Muscle layer of duodenum (tissue), 2 donors: ENCODE measurements around the gene CYTL1.
A peak's percentile ranks its signal among the peaks of the same experiment; 100 is the strongest.

Source experiments
- H3K27ac ChIP-seq: one replicate; pipeline ENCODE4 v1.7.0; 2013; ENCODE audit warnings: mild to moderate bottlenecking, low read length
- H3K27me3 ChIP-seq: one replicate; pipeline ENCODE4 v1.7.0; 2013; ENCODE audit warnings: low read depth, mild to moderate bottlenecking, control low read depth, low read length
- H3K36me3 ChIP-seq, 2 donors: one replicate each; pipeline ENCODE4 v1.7.0; 2013; ENCODE audit warnings: low read length in 2 of 2, control low read depth in 1 of 2, mild to moderate bottlenecking in 1 of 2; ENCODE audit not compliant: insufficient read depth in 2 of 2, control insufficient read depth in 1 of 2
- H3K4me1 ChIP-seq, 2 donors: one replicate each; pipeline ENCODE4 v1.7.0; 2013; ENCODE audit warnings: low read length in 2 of 2, mild to moderate bottlenecking in 2 of 2, control low read depth in 1 of 2, moderate library complexity in 1 of 2; ENCODE audit not compliant: insufficient read depth in 2 of 2, control insufficient read depth in 1 of 2
- H3K4me3 ChIP-seq, 2 donors: one replicate each; pipeline ENCODE4 v1.7.0; 2013; ENCODE audit warnings: low read length in 2 of 2, low read depth in 1 of 2, mild to moderate bottlenecking in 1 of 2
- H3K9me3 ChIP-seq, 2 donors: one replicate each; pipeline ENCODE4 v1.7.0; 2013; ENCODE audit warnings: low read length in 2 of 2, control low read depth in 1 of 2, mild to moderate bottlenecking in 1 of 2; ENCODE audit not compliant: control insufficient read depth in 1 of 2
- donor health status: healthy.

CYTL1 gene

GRCh38 chr4:4995908-4996265, 23.4 kb downstream of the CYTL1 start:
- Histone ChIP-seq H3K4me1 (peaks cover 8 to 23% of the 10 kb centered on the region in 2 donors), H3K9me3 (no peaks in the 10 kb centered on the region), H3K4me3 (no peak overlapping the region), H3K27ac (no peak overlapping the region), H3K36me3 (no peaks in the 10 kb centered on the region), H3K27me3 (no peaks in the 10 kb centered on the region)

GRCh38 chr4:4995103-4995907, 24.0 kb downstream of the CYTL1 start:
- Histone ChIP-seq H3K27ac (no peak overlapping the region), H3K4me1 (peaks cover 8 to 29% of the 10 kb centered on the region in 2 donors), H3K36me3 (no peaks in the 10 kb centered on the region), H3K4me3 (no peak overlapping the region), H3K27me3 (no peaks in the 10 kb centered on the region), H3K9me3 (no peaks in the 10 kb centered on the region)

GRCh38 chr4:4994312-4995097, 24.8 kb downstream of the CYTL1 start:
- H3K27me3 ChIP-seq, result no peaks in the 10 kb centered on the region
- H3K4me1 ChIP-seq, result peaks cover 8 to 31% of the 10 kb centered on the region in 2 donors
- no peak overlapping the region for H3K4me3 ChIP-seq
- H3K36me3 ChIP-seq, result no peaks in the 10 kb centered on the region
- no peak overlapping the region for H3K27ac ChIP-seq
- H3K9me3 ChIP-seq, result no peaks in the 10 kb centered on the region

DNA sequence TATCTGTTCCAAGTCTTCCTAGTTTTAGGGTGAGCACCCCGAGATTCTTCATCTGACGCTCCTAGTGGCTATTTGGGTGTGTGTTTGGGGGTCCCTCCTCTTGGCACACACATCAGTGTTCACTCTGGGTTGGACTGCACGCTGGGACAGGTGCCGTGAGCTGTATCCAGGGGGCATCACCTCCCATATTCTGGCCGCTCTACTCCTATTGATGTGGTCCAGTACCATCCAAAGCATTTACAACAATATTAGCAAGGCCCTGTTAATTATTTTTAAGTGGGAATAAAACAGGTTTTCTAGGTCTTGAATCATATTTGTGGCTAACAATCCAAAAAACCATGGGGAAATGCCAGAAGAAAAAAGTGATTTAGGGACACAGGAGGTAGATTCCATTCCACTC, 26.4 kb downstream of the CYTL1 start:
- peaks cover 8 to 31% of the 10 kb centered on the region in 2 donors for H3K4me1 ChIP-seq
- H3K4me3 ChIP-seq, result no peak overlapping the region
- no peaks in the 10 kb centered on the region for H3K36me3 ChIP-seq
- H3K9me3 ChIP-seq, result no peaks in the 10 kb centered on the region
- H3K27ac ChIP-seq, result no peak overlapping the region
- H3K27me3 ChIP-seq, result no peaks in the 10 kb centered on the region

GRCh38 chr4:4991541-4992099, 27.6 kb downstream of the CYTL1 start:
- Histone ChIP-seq H3K9me3 (no peaks in the 10 kb centered on the region), H3K27ac (peak overlapping the region; percentile 79)

GRCh38 chr4:4990857-4991540, 28.3 kb downstream of the CYTL1 start:
- H3K9me3 ChIP-seq, result no peaks in the 10 kb centered on the region
- H3K4me3 ChIP-seq, result no peak overlapping the region
- no peaks in the 10 kb centered on the region for H3K36me3 ChIP-seq
- H3K27ac ChIP-seq, result peak overlapping the region; percentile 79
- peaks cover 8 to 31% of the 10 kb centered on the region in 2 donors for H3K4me1 ChIP-seq
- H3K27me3 ChIP-seq, result no peaks in the 10 kb centered on the region

More at GRCh38 chr4:4991541-4992099, 27.6 kb downstream of the CYTL1 start:
- Histone ChIP-seq H3K27me3 (no peaks in the 10 kb centered on the region), H3K36me3 (no peaks in the 10 kb centered on the region), H3K4me3 (no peak overlapping the region), H3K4me1 (peaks cover 8 to 31% of the 10 kb centered on the region in 2 donors)

DNA sequence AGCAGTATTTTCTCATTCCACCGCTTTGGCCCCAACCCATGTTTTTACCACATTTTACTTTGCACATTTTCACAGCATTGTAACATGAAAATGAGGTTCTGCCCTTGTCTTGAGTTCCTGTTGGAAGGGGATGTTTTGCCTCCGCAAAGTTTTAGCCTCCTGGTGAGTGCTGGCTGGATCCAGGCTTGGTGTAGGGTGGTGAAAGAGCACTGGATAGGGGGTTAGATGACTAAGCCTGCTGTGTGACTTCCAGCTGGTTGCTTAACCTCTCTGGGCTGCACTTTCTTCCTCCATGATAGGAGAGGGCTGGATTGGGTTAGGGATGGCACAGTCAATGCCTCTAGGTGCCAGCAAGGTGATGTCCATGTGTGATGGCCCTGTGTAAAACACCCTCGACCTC, 28.9 kb downstream of the CYTL1 start:
- Histone ChIP-seq H3K27ac (no peak overlapping the region), H3K4me3 (no peak overlapping the region), H3K27me3 (no peaks in the 10 kb centered on the region), H3K36me3 (no peaks in the 10 kb centered on the region), H3K9me3 (no peaks in the 10 kb centered on the region), H3K4me1 (peaks cover 4 to 26% of the 10 kb centered on the region in 2 donors)

DNA sequence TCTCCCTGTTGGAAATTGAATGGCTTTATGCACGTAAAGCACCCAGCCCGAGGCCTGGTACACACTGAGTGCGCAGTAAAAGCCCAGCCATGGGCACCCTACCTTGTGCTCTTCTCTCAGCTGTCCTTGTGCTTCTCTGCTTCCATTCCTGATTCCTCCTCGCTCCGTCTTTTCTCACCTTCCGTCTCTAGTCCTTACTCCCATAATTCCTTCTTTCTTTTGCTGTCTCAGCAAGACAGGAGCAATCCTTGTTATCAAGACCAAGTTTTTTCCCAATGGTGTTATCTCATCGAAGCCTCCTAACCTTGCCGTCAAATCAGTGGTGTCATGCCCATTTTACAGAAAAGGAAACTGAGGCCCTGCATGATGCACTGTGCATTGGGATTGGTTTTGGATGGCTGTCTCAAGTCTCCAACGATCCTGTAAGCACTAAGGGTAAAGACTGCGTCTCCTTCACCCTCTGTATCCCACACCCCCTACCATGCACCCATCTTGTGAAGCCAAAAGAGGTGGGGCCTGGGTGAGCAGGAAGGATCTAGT, 30.1 kb downstream of the CYTL1 start:
- H3K4me3 ChIP-seq, result no peak overlapping the region
- H3K9me3 ChIP-seq, result no peaks in the 10 kb centered on the region
- H3K27me3 ChIP-seq, result no peaks in the 10 kb centered on the region
- H3K4me1 ChIP-seq, result peaks cover 2 to 17% of the 10 kb centered on the region in 2 donors
- no peaks in the 10 kb centered on the region for H3K36me3 ChIP-seq
- H3K27ac ChIP-seq, result no peak overlapping the region

DNA sequence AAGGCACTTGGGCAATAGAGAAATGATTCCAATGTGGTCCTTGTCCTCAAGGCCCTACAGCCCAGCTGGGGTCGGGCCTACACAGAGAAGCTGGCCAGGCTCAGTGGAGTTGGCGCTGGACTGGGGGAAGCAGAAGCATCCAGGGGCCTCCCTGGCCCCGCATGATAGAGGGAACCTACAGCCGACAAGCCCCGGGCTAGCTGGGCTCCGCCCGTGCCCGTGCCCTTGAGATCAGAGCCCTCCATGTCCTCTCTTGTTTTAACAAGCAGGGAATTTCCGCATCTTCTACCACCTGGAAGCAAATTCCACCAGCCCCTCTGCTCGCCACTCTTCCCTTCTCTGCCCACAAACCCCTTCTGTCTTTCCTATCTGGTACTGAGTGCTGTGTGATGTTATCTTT, 31.6 kb downstream of the CYTL1 start:
- Histone ChIP-seq H3K4me3 (no peak overlapping the region), H3K27me3 (no peaks in the 10 kb centered on the region), H3K9me3 (no peaks in the 10 kb centered on the region), H3K4me1 (peaks cover 2 to 17% of the 10 kb centered on the region in 2 donors), H3K36me3 (no peaks in the 10 kb centered on the region), H3K27ac (no peak overlapping the region)

- Histone ChIP-seq H3K27ac (no peak overlapping the region), H3K4me3 (no peak overlapping the region), H3K4me1 (peaks cover 2 to 17% of the 10 kb centered on the region in 2 donors), H3K36me3 (no peaks in the 10 kb centered on the region), H3K27me3 (no peaks in the 10 kb centered on the region), H3K9me3 (no peaks in the 10 kb centered on the region)
These were observed 32.4 kb downstream of the CYTL1 start for GRCh38 chr4:4986841-4987240.

DNA sequence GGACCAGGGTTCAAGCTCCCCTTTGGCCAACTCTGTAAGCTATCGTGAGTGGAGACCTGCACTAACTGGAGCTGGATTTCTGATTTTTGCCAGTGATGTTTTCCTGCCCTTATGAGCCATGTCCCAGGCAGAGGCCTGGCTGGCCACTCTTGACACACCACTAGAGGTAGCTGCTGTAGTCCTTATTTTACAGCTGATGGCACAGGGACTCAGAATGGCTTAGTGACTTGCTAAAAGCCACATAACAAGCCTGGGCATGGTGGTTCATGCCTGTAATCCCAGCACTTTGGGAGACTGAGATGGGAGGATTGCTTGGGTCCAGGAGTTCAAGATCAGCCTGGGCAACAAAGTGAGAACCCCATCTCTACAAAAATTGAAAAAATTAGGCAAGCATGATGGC, 33.4 kb downstream of the CYTL1 start:
- Histone ChIP-seq H3K27ac (no peak overlapping the region), H3K4me3 (no peak overlapping the region), H3K36me3 (no peaks in the 10 kb centered on the region), H3K27me3 (no peaks in the 10 kb centered on the region), H3K9me3 (no peaks in the 10 kb centered on the region), H3K4me1 (peaks cover 0 to 8% of the 10 kb centered on the region in 2 donors)
